Fibroblast of lung (primary cell): ENCODE measurements around the gene MYO1H. TPM values are rescaled to one million over a fixed set of nuclear protein-coding genes. Genes with fewer than 3 reads are reported as not detected.

Source experiments
- DNase-seq, 2 donors: peaks; one replicate each; pipeline versions ENCODE4 v3.0.0 to v3.0.0-alpha.2; 2010; ENCODE audit warnings: low read depth in 2 of 2
- H2AFZ ChIP-seq: 2 replicates; pipeline ENCODE4 v1.5.1; 2012; ENCODE audit warnings: low read length, control low read depth, inconsistent platforms
- H3K27ac ChIP-seq: 2 replicates; pipeline ENCODE4 v1.5.1; 2011; ENCODE audit warnings: low read length, control low read depth; ENCODE audit not compliant: insufficient read depth
- H3K27me3 ChIP-seq: 2 replicates; pipeline ENCODE4 v1.5.1; 2011; ENCODE audit warnings: mild to moderate bottlenecking, low read length; ENCODE audit not compliant: control insufficient read depth, insufficient read depth
- H3K36me3 ChIP-seq: 2 replicates; pipeline ENCODE4 v1.5.1; 2011; ENCODE audit warnings: low read length; ENCODE audit not compliant: control insufficient read depth, insufficient read depth
- H3K4me1 ChIP-seq: 2 replicates; pipeline ENCODE4 v1.5.1; 2011; ENCODE audit warnings: low read length; ENCODE audit not compliant: control insufficient read depth, insufficient read depth; ENCODE audit errors: extremely low read depth
- H3K4me2 ChIP-seq: 2 replicates; pipeline ENCODE4 v1.5.1; 2011; ENCODE audit warnings: low read length, control low read depth; ENCODE audit not compliant: insufficient read depth; ENCODE audit errors: extremely low read depth
- H3K4me3 ChIP-seq, 4 experiments: fragments of 200-600 bp in 1 of 4; sonication (generic) in 1 of 4; replicated peaks in 1 of 4; 2 replicates each; pipeline ENCODE4 v1.5.1; 2011 to 2016; ENCODE audit warnings: low read length in 4 of 4, low read depth in 3 of 4, mild to moderate bottlenecking in 3 of 4, control low read depth in 2 of 4, inconsistent platforms in 1 of 4, mixed read lengths in 1 of 4; ENCODE audit not compliant: insufficient read depth in 1 of 4; ENCODE audit errors: control extremely low read depth in 1 of 4
- H3K79me2 ChIP-seq: 2 replicates; pipeline ENCODE4 v1.5.1; 2012; ENCODE audit warnings: mild to moderate bottlenecking, low read length, inconsistent platforms; ENCODE audit not compliant: control insufficient read depth, insufficient read depth
- H3K9ac ChIP-seq: 2 replicates; pipeline ENCODE4 v1.5.1; 2011; ENCODE audit warnings: mild to moderate bottlenecking, low read length, control low read depth; ENCODE audit not compliant: insufficient read depth
- H3K9me3 ChIP-seq: 2 replicates; pipeline ENCODE4 v1.5.1; 2012; ENCODE audit warnings: low read depth, low read length; ENCODE audit not compliant: control insufficient read depth, insufficient read depth
- H4K20me1 ChIP-seq: 2 replicates; pipeline ENCODE4 v1.5.1; 2011; ENCODE audit warnings: low read length; ENCODE audit not compliant: control insufficient read depth, insufficient read depth; ENCODE audit errors: extremely low read depth
- EZH2 ChIP-seq: IDR thresholded peaks from 2 replicates; pipeline ENCODE4 v1.5.1; 2012; ENCODE audit warnings: low read length, control low read depth, mild to moderate bottlenecking; ENCODE audit errors: missing control alignments
- polyA plus RNA-seq, 2 donors: library from polyadenylated mRNA; depleted of rRNA in 1 of 2; stranded (reverse) in 1 of 2; unstranded in 1 of 2; fragments of >200 nt; gene quantifications; 2 replicates each; pipeline ENCODE4 v1.2.1, GENCODE V29; 2011 to 2012; ENCODE audit warnings: missing spikeins in 1 of 2
- total RNA-seq: library from RNA; depleted of rRNA; stranded (reverse); fragments of >200 nt; gene quantifications from 2 replicates; pipeline ENCODE4 v1.2.1, GENCODE V29; 2014
- TF ChIP-seq, protein P1 (sequence below), 2 donors: IDR thresholded peaks in 1 of 2; conservative IDR thresholded peaks in 1 of 2; 1 replicate in 1 of 2; 2 replicates in 1 of 2; pipeline ENCODE4 v1.5.1; 2011 to 2012; ENCODE audit warnings: low read length in 2 of 2, control low read depth in 1 of 2, inconsistent platforms in 1 of 2, low read depth in 1 of 2, mild to moderate bottlenecking in 1 of 2

The MYO1H gene
- total and polyA plus RNA-seq, 2 donors (not counting 1 experiment from before 2014, with no cell fraction given), result 0.07 TPM; not detected in 1

DNA sequence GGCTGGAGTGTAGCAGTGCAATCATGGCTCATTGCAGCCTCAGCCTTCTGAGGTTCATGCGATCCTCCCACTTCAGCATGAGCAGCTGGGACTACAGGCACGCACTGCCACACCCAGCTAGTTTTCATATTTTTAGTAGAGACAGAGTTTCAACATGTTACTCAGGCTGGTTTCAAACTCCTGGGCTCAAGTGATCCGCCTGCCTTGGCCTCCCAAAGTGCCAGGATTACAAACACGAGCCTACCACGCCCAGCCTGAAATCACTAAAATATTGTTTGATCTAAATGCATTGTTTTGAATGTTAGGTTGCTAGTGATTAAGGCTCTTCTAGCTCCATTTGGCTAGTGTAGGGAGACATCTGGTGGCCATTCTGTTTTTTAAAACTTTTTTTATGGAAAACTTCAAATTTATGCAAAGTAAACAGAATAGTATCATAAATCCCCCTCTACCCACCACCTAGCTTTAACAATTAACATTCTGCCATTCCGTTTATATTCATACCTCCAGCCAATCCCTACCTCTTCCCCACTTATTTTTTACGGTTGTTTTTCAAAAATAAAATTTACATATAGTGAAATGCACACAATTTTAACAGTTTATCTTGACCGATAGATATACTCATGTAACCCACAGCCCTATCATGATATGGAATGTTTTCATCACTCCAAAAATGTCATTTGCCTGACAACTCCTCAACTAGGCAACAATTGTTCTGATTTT, 37.8 kb downstream of the MYO1H start:
- Histone ChIP-seq H3K36me3 (no peaks in the 10 kb centered on the region), H3K27me3 (no peaks in the 10 kb centered on the region), H3K4me1 (no peaks in the 10 kb centered on the region), H3K9ac (no peak overlapping the region), H3K4me2 (no peak overlapping the region), H3K9me3 (no peaks in the 10 kb centered on the region), H3K27ac (no peak overlapping the region), H3K4me3 (peak overlapping the region in 1 of 4 experiments; percentile 4), H4K20me1 (no peaks in the 10 kb centered on the region), H2AFZ (peak overlapping the region; percentile 52), H3K79me2 (no peaks in the 10 kb centered on the region)
- DNase-seq, result peak; percentile 40 to 69
- TF ChIP-seq EZH2, result no peak
- TF ChIP-seq, protein P1, sequence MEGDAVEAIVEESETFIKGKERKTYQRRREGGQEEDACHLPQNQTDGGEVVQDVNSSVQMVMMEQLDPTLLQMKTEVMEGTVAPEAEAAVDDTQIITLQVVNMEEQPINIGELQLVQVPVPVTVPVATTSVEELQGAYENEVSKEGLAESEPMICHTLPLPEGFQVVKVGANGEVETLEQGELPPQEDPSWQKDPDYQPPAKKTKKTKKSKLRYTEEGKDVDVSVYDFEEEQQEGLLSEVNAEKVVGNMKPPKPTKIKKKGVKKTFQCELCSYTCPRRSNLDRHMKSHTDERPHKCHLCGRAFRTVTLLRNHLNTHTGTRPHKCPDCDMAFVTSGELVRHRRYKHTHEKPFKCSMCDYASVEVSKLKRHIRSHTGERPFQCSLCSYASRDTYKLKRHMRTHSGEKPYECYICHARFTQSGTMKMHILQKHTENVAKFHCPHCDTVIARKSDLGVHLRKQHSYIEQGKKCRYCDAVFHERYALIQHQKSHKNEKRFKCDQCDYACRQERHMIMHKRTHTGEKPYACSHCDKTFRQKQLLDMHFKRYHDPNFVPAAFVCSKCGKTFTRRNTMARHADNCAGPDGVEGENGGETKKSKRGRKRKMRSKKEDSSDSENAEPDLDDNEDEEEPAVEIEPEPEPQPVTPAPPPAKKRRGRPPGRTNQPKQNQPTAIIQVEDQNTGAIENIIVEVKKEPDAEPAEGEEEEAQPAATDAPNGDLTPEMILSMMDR (conservative IDR thresholded peaks at IDR 0.05 in 1 of 2, IDR thresholded peaks at IDR 0.05 in 1 of 2; ENCODE audit: low read depth in 1 of 2, low read length in 2 of 2), result peak; percentile 50 to 66

DNA sequence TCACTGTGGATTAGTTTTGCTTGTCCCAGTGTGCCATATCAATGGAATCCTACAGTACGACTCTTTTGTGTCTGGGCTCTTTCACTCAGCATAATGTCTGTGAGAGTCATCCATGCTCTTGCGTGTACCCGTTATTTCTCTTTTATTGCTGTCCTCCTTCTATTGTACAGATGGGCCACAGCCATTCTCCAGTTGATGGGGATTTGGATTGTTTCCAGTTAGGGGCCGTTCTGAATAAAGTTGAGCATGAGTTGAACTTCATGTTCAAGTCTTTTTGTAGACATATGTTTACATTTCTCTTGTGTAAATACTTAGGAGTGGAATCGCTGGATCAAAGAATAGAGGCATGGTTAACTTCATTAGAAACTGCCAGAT, 38.3 kb downstream of the MYO1H start:
- Histone ChIP-seq H3K36me3 (no peaks in the 10 kb centered on the region), H3K27me3 (no peaks in the 10 kb centered on the region), H3K4me3 (no peak overlapping the region), H3K4me2 (no peak overlapping the region), H3K9me3 (no peaks in the 10 kb centered on the region), H3K9ac (no peak overlapping the region), H2AFZ (no peak overlapping the region), H4K20me1 (no peaks in the 10 kb centered on the region), H3K79me2 (no peaks in the 10 kb centered on the region), H3K27ac (no peak overlapping the region), H3K4me1 (no peaks in the 10 kb centered on the region)
- DNase-seq, result no peak
- no peak for TF ChIP-seq EZH2
- TF ChIP-seq, protein P1 (conservative IDR thresholded peaks at IDR 0.05 in 1 of 2, IDR thresholded peaks at IDR 0.05 in 1 of 2; ENCODE audit: low read depth in 1 of 2, low read length in 2 of 2), result no peak

DNA sequence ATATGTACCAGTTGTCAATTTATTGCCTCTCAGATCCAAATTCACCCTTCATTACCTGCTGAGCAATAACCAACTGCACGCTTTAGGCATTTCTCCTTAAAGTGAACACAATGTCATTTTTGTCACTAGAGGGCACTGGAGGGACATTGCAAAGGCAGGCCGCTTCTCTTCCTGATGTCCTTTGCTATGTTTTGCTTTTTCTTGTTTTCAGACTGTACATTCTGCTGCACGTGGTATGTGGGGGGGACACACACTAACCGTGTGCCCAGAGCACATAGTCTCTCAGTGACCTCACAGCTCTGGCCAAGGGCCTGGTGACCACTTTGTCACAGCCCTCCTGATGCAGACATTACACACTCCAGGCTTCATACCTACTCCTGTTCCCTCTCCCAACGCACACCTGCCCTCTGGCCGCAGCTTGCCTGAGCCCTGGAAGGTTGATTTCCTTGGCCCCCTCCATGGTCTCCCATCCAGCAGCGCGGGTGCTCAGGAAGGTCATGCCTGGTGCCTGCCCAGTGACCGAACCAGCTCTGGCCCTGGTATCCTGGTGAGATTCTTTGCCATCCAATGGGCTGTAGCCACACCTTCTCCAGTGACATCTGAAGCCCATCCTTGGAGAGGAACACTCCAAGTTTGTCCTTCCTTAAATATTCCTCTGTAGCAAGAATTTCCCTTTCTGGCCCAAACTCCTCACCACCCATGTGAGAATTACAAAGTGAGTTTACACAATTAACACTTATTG, 39.9 kb downstream of the MYO1H start:
- Histone ChIP-seq H3K36me3 (no peaks in the 10 kb centered on the region), H4K20me1 (no peaks in the 10 kb centered on the region), H3K27ac (no peak overlapping the region), H3K79me2 (no peaks in the 10 kb centered on the region), H3K9ac (no peak overlapping the region), H3K4me3 (no peak overlapping the region), H3K4me1 (no peaks in the 10 kb centered on the region), H3K27me3 (no peaks in the 10 kb centered on the region), H2AFZ (no peak overlapping the region), H3K9me3 (no peaks in the 10 kb centered on the region), H3K4me2 (no peak overlapping the region)
- peak; percentile 6 to 39 for DNase-seq
- TF ChIP-seq, protein P1 (conservative IDR thresholded peaks at IDR 0.05 in 1 of 2, IDR thresholded peaks at IDR 0.05 in 1 of 2; ENCODE audit: low read depth in 1 of 2, low read length in 2 of 2), result peak; percentile 40 to 63
- TF ChIP-seq EZH2, result no peak
